Activated CD8-positive, alpha-beta memory T cell treated with anti-CD3 and anti-CD28 coated beads, Interleukin-2, amount 50 U/mL, for 1 hour (primary cell): ENCODE data around the gene CRADD.
"Not testable (repeated sequence)": the region's sequence is repeated elsewhere in the genome, so short reads cannot be mapped to it uniquely, and the experiment has no call there.

Source experiments
- DNase-seq: peaks from one replicate; pipeline ENCODE4 v3.0.0-alpha.2; 2020; ENCODE audit errors: extremely low read depth

CRADD gene

DNA sequence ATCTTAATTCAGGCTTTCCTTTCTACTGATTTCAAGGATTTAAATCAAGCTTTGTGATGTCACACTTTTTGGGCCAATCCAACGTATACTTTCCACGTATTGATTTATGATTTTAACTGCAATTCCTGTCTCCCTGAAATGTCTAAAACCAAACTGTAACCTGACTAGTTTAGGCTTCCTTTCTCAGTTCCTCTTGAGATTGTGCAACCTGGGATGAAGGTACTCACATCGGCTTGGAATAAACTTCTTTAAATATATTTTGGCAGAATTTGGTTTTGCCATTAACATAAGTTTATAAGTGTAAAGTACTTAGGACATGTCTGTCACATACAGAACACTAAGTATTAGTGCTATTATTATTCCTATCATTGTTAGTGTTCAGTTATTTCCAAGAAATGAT lies 224.6 kb downstream of the CRADD start:
- no peak for DNase-seq

DNA sequence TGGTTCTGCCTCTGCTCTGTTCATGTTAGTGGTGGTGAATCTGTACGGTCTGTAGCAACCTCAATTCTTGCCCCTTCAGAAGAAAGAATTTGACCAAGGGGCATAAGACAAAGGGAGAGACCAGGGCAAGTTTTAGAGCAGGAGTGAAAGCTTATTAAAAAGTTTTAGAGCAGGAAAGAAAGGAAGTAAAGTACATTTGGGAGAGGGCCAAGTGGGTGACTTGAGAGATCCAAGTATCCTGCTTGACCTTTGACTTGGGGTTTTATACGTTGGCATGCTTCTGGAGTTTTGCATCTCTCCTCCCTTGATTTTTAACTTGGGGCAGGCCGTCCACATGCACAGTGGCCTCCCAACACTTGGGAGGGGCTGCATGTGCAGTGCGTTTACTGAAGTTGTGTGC lies 225.0 kb downstream of the CRADD start:
- no peak for DNase-seq

DNA sequence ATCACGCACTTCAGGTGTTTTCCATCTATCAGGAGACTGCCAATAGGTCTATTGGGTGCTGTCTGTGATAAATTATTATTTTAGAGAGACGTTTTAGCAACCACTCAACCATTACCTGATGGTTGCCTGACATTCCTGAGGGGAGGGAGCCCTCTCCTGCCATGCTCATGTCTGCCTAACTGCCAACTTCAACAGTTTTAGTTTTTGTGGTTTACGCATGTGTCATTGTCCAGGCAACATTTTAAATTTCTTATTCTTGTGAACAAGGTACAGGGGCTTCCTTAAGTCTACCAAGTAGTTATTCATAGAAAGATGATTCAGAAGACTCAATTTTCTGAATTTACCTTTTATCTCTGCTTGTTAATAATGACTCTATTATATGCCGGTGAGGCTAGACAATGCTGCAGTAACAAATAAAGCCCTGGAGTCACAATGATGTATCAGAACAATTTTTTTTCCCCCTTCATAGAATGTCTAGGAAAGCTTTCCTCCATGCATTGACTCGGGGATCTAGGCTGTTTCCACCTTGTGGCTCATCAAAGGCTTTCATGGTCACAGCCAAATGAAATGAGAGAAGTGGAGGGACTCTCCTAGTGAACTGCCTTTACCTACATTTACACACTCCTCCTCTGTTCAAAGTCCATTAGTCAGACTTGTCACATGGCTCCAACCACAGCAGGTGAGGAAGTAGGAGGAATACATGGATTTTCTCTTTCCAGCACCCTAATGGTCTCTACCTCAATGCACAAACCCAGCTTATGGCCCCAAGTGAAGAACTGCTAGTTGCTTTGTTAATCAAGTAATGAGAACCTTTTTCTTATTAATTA lies 225.8 kb downstream of the CRADD start:
- no peak for DNase-seq

DNA sequence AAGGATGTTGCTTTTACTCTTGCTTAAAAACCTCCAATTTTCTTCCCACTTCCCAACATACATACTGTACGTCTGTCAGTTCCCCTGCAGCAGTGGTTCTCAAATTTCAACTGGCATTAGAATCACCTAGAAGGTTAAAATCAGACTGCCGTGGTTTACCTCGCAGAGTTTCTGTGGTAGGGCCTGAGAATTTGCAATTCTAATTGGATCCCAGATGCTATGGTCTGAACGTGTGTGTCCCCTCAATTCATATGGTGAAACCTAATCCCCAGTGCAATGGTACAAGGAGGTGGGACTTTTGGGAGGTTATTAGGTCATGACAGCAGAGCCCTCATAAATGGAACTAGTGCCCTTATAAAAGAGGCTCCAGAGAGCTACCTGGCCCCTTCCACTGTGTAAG lies 226.9 kb downstream of the CRADD start:
- no peak for DNase-seq

DNA sequence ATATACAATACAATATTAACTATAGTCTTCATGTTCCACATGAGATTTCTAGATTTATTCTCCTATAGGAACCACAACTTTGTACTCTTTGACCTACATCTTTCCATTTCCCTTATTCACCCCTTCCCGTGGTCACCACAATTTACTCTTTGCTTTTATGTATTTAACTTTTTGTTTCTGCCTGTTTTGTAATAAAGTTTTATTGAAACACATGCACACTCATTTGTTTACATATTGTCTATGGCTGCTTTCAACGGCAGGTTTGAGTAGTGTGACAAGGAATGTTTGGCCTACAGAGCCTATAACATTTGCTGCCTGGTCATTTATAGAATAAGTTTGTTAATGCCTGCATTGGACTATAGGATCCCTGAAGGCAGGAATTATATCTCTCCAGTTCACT lies 231.1 kb downstream of the CRADD start:
- DNase-seq = no peak

DNA sequence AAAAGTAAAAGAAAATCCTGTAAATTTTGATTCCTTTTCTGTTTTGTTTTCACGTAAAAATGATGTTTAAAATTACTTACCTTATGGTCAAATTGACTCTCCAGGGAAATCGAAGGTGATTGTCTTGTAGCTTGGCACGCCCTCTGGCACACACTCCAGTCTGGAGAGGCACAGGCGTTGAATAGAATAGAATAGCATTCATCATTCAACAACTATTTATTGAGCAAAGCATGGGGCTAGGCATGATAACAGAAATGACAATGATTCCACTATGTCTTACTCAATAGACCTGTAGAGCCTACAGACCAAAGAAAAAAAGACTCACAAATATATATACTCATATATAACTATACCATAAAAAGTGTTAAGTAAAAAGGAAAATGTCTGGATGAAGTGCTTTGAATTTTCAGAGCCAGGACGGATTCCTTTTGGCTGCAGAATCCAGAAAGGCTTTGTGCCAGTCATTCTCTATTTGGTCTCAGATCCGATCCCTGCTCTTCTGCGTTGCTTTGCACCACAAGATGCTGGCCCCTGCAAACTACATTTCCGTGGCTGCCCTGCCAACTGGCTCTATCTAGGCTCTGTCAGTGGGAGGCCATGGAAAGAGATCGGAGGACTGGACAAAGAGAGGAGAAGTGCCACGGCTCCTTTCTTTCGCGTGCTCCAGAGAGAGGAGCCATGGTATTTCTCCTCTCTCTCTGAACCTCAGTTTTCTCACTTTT lies 231.8 kb downstream of the CRADD start:
- DNase-seq = no peak

DNA sequence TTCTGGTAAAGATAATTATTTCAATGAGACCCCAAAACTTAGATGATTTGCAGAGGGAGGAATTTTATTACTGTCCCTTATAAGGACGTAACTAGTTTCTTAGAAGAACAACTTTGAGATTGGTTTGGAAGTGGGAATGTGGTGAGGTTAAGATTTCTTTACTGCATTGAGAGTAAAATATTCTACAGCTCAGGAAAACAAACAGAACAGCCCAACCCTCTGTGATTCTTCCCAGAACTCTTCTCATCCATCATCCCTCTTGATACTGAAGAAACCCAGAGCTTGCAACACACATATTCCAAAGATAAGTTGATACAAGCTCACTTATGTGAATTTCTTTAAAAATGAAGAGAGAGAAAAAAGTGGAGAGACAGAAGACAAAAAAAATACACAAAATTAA lies 234.2 kb downstream of the CRADD start:
- DNase-seq = no peak

DNA sequence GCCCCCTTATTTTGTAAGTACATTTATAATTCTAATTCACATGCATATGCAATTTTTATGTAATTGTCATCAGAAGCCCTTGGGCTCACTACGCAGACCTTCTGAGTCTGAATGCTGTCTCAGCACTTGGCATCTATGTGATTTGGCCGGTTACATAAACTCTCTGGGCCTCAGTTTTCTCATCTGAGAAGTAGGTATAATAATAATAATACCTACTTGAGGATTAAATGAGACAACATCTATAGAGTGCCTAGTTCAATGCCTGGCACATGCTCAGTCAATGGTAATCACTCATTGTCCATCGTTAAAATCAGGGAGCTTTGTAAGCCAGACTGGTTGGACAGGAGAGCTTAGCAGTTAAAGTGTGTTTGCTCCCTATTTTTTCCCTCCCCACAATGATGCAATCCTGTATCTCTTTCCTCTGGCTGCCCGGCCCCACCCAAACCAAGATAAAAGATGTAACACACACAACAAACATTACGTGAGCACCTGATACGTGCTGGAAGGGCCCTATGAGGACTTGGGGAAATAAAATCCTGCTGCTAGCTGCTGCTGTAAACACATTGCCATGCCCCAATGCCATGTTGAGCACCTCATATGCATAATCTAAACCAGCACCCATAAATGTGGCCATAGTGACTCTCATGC lies 235.0 kb downstream of the CRADD start:
- no peak for DNase-seq

DNA sequence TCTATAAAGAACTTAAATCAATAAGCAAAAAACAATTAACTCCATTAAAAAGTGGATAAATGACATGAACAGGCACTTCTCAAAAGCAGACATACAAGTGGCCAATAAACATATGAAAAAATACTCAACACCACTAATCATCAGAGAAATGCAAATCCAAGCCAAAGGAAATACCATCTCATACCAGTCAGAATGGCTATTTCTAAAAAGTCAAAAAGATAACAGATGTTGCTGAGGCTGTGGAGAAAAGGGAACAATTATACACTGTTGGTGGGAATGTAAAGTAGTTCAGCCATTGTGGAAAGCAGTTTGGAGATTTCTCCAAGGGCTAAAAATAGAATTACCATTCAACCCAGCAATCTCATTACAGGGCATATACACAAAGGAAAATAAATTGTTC lies 236.7 kb downstream of the CRADD start:
- no peak for DNase-seq

DNA sequence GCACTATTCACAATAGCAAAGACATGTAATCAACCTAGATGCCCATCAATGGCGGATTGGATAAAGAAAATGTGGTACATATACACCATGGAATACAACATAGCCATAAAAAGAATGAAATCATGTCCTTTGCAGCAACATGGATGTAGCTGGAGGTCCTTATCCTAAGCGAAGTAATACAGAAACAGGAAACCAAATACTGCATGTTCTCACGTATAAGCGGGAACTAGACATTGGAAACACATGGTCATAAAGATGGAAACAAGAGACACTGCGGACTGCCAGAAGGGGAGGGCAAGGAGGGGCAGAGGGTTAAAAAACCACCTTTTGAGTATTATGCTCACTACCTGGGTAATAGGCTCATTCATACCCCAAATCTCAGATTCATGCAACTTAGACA lies 237.1 kb downstream of the CRADD start:
- DNase-seq = no peak

DNA sequence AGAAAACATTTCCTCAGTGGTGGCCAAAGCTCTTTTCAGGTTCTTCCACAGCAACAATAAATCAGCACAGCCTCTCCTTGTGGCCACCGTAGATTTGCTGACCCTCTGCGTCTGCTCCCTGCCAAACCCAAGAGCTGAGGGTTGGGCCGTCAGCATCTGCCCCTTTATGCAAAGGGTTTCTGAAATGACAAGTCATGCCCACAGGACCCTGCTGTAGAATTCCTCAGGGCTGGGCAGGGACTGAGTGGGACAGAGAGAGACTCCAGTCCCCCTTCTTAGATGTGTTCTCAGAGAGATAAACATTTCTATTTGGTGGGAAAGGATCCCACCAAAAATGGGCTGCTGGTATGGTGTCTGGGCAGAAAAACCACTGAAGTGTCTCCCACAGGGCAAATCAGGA lies 238.2 kb downstream of the CRADD start:
- no peak for DNase-seq

DNA sequence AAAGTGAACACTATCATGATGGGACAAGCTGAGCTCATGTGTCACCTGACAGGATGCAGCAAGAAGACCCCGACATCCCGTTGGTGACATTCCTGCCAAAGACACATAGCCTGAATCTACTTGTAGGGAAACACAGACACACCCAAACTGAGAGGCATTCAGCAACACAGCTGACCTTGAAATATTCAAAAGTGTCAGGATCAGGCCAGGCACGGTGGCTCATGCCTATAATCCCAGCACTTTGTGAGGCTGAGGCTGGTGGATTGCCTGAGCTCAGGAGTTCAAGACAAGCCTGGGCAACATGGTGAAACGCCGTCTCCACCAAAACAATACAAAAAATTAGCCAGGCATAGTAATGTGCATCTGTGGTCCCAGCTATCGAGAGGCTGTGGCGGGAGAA lies 239.2 kb downstream of the CRADD start:
- DNase-seq = no peak

DNA sequence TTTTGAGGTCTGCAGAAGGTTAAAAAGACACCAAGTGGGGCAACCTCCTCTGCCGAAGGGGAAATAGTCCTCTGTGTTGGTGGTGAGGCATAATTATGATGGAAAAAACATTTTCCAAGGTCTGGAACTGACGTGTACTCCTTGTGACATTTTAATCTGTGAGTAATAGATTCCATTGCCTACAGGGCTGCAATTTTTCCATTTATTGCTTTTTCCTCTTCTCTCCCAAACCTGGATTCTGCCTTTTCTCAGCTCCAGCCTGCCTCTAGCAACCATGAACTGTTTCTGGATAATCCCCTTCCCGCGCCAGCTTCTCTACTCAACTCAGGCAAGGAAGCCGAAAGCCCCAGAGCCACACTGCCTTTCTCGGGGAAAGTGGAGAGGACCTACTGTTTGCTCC lies 241.1 kb downstream of the CRADD start:
- no peak for DNase-seq

DNA sequence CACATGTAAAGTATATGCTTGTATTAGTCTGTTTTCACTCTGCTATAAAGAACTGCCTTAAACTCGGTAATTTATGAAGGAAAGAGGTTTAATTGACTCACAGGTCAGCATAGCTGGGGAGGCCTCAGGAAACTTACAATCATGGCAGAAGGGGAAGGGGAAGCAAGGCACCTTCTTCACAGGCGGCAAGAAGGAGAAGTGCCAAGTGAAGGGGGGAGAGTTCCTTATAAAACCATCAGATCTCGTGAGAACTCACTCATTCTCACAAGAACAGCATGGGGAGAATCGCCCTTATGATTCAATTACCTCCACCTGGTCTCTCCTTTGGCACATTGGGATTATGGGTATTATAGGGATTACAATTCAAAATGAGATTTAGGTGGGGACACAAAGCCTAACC lies 241.7 kb downstream of the CRADD start:
- no peak for DNase-seq

DNA sequence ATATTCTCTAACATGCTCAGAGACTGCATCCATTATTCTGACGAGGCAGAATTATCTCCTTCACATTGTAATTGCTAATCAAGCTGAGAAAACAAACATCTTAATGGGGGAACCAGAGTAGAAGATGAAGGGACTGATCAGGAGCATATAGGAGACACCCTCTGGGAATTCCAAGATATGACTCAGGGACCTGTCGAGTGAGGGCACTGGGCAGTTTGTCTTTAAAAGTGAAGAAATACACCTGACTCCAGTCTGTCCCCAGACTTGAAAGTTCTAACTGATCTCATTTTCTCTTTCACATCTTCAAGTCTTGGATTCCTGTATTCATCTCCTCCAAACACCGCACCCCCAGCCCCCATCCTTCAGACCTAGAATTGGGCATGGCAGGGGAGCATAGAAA lies 244.3 kb downstream of the CRADD start:
- no peak for DNase-seq

DNA sequence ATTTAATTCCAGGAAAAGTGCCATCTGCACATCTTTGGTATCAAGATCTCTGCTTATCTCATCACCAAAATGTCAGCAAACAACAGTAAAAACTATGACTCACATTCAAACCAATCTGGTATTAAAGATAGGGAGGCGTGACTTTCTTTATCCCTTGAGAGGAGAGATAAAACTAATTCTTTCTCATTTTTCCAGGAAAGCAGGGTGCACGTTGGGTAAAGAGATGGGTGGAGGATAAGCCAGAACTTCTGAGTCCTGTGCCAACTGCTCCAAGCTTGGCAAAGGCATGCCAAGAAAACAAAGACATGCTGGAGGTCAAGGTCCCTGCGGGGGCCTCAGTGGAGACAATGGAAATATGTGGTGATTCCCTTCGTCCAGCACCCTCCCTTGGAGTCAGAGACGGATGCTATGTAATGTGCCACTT lies 245.4 kb downstream of the CRADD start:
- DNase-seq = no peak

DNA sequence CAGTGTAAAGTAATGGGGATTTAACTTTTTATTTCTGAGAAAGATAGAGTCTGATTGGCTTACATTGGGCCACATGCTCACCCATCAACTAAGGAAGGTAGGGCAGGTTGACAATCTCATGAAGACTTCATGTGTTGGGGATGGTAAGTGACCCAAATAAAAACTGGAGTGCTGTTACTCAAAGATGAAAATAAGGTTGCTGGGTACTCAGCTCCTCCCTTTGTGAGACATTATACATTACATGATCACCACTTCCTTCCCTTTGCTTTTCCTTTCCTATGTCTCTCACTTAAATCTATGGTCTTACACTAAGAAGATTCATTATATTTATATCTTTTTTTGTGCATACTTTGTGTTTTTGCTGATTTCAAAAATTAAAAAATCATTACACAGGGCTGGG lies 247.2 kb downstream of the CRADD start:
- no peak for DNase-seq

DNA sequence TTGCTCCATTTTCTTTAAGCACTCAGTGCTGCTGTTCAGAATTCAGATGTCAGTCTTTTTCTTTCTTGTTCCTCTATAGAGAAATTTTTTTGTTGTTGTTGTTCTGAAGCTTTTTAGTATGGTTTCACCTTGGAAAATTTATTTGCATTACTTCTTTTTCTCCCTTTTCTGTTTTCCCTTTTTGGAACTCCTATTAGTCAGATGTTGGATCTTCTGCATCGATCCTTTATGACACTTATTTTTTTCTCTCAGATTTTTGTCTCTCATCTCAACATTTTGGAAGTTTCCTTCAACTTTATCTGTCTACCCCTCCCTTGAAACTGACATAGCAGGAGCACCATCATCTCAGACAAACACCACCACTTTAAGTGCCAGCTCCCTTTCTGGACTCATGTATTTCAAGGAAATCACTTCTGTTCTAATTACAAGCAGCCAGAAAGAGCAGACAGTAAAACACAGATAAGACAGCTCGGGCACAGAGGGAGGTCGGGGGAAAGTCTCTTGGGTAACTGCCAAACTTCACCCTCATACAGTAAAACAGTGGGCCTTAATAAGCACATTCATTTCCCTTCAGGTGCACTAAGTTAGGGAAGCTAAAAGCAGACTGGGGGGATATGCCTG lies 248.5 kb downstream of the CRADD start:
- DNase-seq = no peak

DNA sequence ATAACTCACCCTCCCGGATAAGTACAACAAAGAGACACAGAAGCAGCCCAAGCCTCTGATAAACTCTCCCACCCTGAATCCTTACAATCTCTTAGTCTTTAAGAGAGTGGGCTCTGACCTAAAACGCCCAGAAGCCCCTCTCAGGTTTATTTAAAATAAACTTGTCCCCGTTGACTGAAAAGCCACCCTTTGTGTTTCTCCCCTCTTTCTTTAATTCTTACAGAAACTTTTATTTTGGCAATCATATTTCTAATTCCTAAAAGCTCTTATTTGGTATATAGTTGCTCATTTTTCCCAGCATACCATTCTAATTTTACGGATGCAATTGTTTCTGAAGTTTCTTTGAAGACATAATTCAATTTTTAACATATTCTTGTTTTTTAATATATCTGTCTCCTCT lies 249.1 kb downstream of the CRADD start:
- no peak for DNase-seq

DNA sequence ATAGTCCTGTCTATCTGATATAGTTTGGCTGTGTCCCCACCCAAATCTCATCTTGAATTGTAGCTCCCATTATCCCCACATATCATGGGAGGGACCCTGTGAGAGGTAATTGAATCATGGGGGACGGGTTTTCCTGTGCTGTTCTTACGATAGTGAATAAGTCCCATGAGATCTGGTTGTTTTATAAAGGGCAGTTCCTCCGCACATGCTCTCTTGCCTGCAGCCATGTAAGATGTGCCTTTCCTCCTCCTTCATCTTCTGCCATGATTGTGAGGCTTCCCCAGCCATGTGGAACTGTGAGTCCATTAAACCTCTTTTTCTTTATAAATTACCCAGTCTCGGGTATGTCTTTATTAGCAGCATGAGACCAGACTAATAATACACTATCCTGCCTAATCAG lies 251.9 kb downstream of the CRADD start:
- DNase-seq = not testable (repeated sequence)

DNA sequence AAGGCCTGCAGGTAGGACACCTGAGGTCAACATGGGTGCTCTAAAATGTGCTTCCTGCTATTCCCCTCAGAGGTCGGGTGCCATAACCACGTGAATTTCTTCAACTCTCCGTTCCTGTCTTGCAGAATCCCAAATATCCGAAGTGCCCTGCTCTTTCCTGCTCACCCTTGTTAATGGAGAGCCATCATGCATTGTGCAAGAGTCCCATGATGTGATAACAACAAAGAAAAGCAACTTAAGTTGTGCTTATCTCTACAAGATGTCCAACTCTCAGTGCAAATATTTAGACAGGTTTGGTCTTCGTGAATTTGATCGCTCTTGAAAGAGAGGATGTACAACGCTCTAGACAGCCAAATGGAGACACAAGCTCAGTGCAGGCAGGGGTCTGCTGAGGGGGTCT lies 260.6 kb downstream of the CRADD start:
- no peak for DNase-seq

DNA sequence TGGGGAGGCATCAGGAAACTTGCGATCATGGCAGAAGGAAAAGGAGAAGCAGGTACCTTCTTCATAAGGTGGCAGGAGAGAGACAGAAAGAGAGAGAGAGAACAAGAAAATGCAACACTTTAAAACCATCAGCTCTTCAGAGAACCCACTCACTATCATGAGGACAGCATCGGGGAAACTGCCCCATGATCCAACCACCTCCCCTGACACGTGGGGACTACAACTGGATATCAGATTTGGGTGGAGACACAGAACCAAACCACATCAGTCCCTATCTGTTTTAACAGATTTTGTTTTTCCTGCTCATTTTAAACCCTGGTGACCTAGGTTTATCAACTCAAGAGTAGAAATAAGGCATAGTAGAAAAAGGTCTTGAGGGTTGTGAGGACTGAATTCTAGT lies 261.1 kb downstream of the CRADD start:
- DNase-seq = no peak

DNA sequence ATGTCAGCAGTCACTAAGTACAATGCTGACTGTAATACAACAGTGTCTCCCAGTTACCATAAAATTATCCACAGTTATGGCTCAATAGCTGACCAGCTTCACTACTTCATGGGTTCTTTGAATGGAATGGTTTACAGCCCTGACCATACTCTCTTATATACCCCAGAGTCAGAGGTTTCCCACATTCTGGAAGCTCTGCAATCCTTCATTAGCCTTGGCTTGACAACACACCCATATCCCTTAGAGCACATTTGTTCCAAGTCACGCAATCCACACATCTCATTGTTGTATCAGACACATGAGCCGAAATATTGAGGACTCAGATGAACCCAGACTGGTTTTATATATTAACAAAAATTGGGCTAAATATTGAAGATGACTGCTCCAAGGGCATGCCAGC lies 261.8 kb downstream of the CRADD start:
- no peak for DNase-seq
